Colonic mucosa (tissue), 4 donors: Measurements from ENCODE around the gene RABGAP1L. TPM values are rescaled to one million over a fixed set of nuclear protein-coding genes. Genes with fewer than 3 reads are reported as not detected.

ENCODE experiments used
- DNase-seq: peaks from one replicate; pipeline ENCODE4 v3.0.0-alpha.2; 2020
- H3K27ac ChIP-seq: fragments of 200-600 bp; one replicate; pipeline ENCODE4 v1.8.0; 2021
- H3K27me3 ChIP-seq: fragments of 200-600 bp; one replicate; pipeline ENCODE4 v1.8.0; 2021
- H3K36me3 ChIP-seq: fragments of 200-600 bp; one replicate; pipeline ENCODE4 v1.8.0; 2021
- H3K4me1 ChIP-seq: fragments of 200-600 bp; one replicate; pipeline ENCODE4 v1.8.0; 2021; ENCODE audit warnings: mild to moderate bottlenecking
- H3K4me3 ChIP-seq: fragments of 200-600 bp; one replicate; pipeline ENCODE4 v1.8.0; 2021
- H3K9ac ChIP-seq, 2 donors: one replicate each; pipeline ENCODE4 v1.7.0; 2013; ENCODE audit warnings: control low read depth in 2 of 2, low read depth in 2 of 2, low read length in 2 of 2
- H3K9me3 ChIP-seq: fragments of 200-600 bp; one replicate; pipeline ENCODE4 v1.8.0; 2021
- CTCF ChIP-seq: fragments of 200-600 bp; IDR thresholded peaks from one replicate; pipeline ENCODE4 v1.8.0; 2022; ENCODE audit warnings: antibody characterized with exemption, mild to moderate bottlenecking
- intact Hi-C: fragments of 100-400 bp; cut with DNase I; formaldehyde crosslinking; loops from one replicate; pipeline ENCODE4 v1.14.1; 2022
- total RNA-seq, 2 donors: library from RNA; stranded (reverse); fragmentation: NEBNext Ultra II Directional in 1 of 2; extraction: Animal tissue kit (Norgen Biotek cat#: 25700) in 1 of 2; gene quantifications; one replicate each; pipeline ENCODE4 v1.2.1, GENCODE V29; 2021
- donor health status: healthy.
- donor health status: DM: no; HTN: no; CAD: no.
- donor health status: DM: no; HTN: no; CAD: no.

Gene RABGAP1L
- total RNA-seq, 2 donors from 2014 or later = 50.3 to 87.0 TPM

- Histone ChIP-seq H3K4me1 (peaks cover 14% of the 10 kb centered on the region), H3K9ac (no peak overlapping the region), H3K27me3 (no peaks in the 10 kb centered on the region), H3K36me3 (no peaks in the 10 kb centered on the region), H3K27ac (no peak overlapping the region), H3K4me3 (no peak overlapping the region), H3K9me3 (no peaks in the 10 kb centered on the region)
- DNase-seq = no peak
- intact Hi-C loops = no loop called here
- no peak for TF ChIP-seq CTCF
These were observed 801.0 kb downstream of the RABGAP1L start for GRCh38 chr1:174960362-174960761.

DNA sequence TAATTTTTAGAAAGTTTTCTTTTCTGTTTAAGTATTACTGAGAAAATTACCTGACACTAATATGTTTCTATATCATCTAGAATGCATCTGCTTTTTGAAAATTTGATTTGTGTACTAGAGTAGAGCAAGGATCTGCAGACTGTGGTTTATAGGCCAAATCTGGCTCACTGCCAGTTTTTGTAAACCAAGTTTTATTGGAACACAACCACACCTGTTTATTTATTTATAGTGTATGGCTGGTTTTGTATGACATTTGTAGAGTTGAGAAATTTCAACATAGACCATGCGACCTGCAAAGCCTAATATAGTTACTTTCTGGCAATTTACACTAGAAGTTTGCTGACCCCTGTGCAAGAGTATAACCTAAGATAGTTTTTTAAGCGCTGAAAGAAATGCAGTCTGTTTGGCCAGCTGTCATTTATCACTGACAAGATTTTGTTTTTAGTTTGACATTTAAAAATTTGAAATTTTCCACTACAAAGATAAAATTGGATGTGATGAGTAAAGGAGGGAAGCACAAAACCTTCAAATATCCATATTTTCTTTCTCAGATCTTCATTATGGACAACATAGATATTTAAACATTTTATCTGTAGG is 804.3 kb downstream of the RABGAP1L start:
- no peak for TF ChIP-seq CTCF
- peaks cover 17% of the 10 kb centered on the region for H3K4me1 ChIP-seq
- no peaks in the 10 kb centered on the region for H3K36me3 ChIP-seq
- peak overlapping the region; percentile 62 for H3K27ac ChIP-seq
- peak; percentile 77 for DNase-seq
- H3K9me3 ChIP-seq = no peaks in the 10 kb centered on the region
- no peak overlapping the region for H3K9ac ChIP-seq
- no peaks in the 10 kb centered on the region for H3K27me3 ChIP-seq
- intact Hi-C loops = no loop called here
- H3K4me3 ChIP-seq = no peak overlapping the region

DNA sequence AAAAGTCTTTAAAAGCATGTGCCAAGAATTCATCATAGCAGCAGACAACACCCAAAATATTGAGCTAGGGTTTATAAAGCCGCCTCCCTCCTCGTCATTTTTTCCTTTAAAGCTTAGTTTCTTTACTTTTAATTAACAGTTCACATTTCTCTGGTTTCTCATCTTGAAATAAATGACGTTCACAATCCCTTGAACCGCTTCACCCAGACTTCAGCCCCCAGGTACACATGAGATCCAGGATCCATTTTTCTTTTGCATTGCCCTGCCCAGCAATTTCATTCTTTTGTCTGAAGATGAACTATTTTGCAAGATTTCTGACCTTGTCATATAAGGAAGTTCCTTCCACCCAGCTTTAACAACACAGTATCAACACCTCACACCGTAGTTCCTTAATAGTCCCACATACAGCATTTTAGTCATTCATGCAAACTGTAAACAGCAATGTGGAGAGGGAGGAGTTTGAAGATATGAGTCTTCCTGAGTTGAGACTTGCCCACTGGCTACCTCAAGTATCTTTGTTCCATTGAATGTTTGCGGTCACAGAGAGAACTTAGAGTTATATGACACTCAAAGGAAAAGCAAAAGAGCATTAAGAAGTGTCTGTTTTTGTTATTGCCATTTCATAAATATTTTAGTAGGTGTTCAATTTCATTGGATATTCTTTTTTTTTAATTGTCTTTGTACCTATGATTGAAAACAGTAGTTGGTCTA is 805.1 kb downstream of the RABGAP1L start:
- TF ChIP-seq CTCF = no peak
- H3K4me3 ChIP-seq = no peak overlapping the region
- H3K9ac ChIP-seq = peak overlapping the region in 1 of 2 donors; percentile 27
- no peaks in the 10 kb centered on the region for H3K27me3 ChIP-seq
- intact Hi-C loops = no loop called here
- no peaks in the 10 kb centered on the region for H3K9me3 ChIP-seq
- peak; percentile 33 for DNase-seq
- no peaks in the 10 kb centered on the region for H3K36me3 ChIP-seq
- H3K4me1 ChIP-seq = peaks cover 17% of the 10 kb centered on the region
- peak overlapping the region; percentile 62 for H3K27ac ChIP-seq

GRCh38 chr1:174964972-174965361 is 805.6 kb downstream of the RABGAP1L start:
- Histone ChIP-seq H3K4me3 (no peak overlapping the region), H3K36me3 (no peaks in the 10 kb centered on the region), H3K27me3 (no peaks in the 10 kb centered on the region), H3K27ac (peak overlapping the region; percentile 62), H3K9me3 (no peaks in the 10 kb centered on the region), H3K4me1 (peaks cover 17% of the 10 kb centered on the region), H3K9ac (peak overlapping the region; percentile 5 to 47)
- DNase-seq = peak; percentile 35
- intact Hi-C loops = no loop called here
- no peak for TF ChIP-seq CTCF

GRCh38 chr1:174965362-174966007 is 806.2 kb downstream of the RABGAP1L start:
- peak; percentile 62 for DNase-seq

More at GRCh38 chr1:174965362-174966007, 806.2 kb downstream of the RABGAP1L start:
- H3K9me3 ChIP-seq = no peaks in the 10 kb centered on the region
- no peaks in the 10 kb centered on the region for H3K27me3 ChIP-seq
- peak overlapping the region; percentile 5 to 47 for H3K9ac ChIP-seq
- H3K36me3 ChIP-seq = no peaks in the 10 kb centered on the region
- H3K4me3 ChIP-seq = no peak overlapping the region
- intact Hi-C loops = no loop called here
- no peak for TF ChIP-seq CTCF
- H3K27ac ChIP-seq = peak overlapping the region; percentile 62
- H3K4me1 ChIP-seq = peaks cover 17% of the 10 kb centered on the region
